ENCODE measurements around the gene SPINK8. TPM values are rescaled to one million over a fixed set of nuclear protein-coding genes. Genes with fewer than 3 reads are reported as not detected.

SPINK8 gene
- total RNA-seq, 2 donors from 2014 or later, result not detected

GRCh38 chr3:48285675-48286074, 47.8 kb downstream of the SPINK8 start:
- no peak for DNase-seq
- no peaks in the 10 kb centered on the region for H3K27me3 ChIP-seq (ENCODE audit: control insufficient read depth, insufficient read depth, low read length, poor library complexity, severe bottlenecking)

DNA sequence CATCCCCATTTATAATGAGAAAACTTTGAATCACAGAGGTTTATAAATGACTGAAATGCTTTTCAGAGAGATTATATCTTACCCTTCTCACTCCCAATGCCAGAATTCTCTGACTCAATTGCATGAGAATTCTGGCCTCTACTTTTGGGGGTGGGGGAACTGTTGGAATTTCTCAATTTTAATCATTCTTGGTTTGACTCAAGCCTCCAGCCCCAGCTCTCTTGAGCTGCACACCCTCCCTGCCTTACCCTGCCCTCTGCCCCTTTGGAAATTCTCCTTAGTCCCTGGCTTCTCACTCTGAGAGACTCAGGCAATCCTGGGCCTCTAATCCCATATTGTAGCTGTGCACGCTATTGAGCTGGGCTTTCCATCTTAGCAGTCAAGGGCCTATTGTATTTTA, 48.3 kb downstream of the SPINK8 start:
- H3K27ac ChIP-seq (ENCODE audit: low read depth, low read length), result no peak overlapping the region
- H3K27me3 Mint-ChIP-seq (ENCODE audit: insufficient read depth), result no peaks in the 10 kb centered on the region
- H3K27ac Mint-ChIP-seq, result no peak overlapping the region
- peaks cover 11% of the 10 kb centered on the region for H3K9me3 Mint-ChIP-seq
- TF ChIP-seq, protein P1, sequence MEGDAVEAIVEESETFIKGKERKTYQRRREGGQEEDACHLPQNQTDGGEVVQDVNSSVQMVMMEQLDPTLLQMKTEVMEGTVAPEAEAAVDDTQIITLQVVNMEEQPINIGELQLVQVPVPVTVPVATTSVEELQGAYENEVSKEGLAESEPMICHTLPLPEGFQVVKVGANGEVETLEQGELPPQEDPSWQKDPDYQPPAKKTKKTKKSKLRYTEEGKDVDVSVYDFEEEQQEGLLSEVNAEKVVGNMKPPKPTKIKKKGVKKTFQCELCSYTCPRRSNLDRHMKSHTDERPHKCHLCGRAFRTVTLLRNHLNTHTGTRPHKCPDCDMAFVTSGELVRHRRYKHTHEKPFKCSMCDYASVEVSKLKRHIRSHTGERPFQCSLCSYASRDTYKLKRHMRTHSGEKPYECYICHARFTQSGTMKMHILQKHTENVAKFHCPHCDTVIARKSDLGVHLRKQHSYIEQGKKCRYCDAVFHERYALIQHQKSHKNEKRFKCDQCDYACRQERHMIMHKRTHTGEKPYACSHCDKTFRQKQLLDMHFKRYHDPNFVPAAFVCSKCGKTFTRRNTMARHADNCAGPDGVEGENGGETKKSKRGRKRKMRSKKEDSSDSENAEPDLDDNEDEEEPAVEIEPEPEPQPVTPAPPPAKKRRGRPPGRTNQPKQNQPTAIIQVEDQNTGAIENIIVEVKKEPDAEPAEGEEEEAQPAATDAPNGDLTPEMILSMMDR (conservative IDR thresholded peaks at IDR 0.05), result no peak
- peaks cover 3% of the 10 kb centered on the region for H3K4me1 Mint-ChIP-seq
- H3K4me3 ChIP-seq (ENCODE audit: low read length), result no peak overlapping the region
- no peak overlapping the region for H3K9ac ChIP-seq (ENCODE audit: extremely low read depth, low read length, poor library complexity, severe bottlenecking)
- peaks cover 17% of the 10 kb centered on the region for H3K36me3 Mint-ChIP-seq (ENCODE audit: low read depth)
- peaks cover 3% of the 10 kb centered on the region for H3K36me3 ChIP-seq (ENCODE audit: control insufficient read depth, insufficient read depth, low read length)
- H3K4me1 ChIP-seq (ENCODE audit: control insufficient read depth, insufficient read depth, low read length), result no peaks in the 10 kb centered on the region
- no peaks in the 10 kb centered on the region for H3K27me3 ChIP-seq (ENCODE audit: control insufficient read depth, insufficient read depth, low read length, poor library complexity, severe bottlenecking)
- DNase-seq, result no peak
- H3K4me3 Mint-ChIP-seq, result no peak overlapping the region
- peaks cover 8% of the 10 kb centered on the region for H3K9me3 ChIP-seq (ENCODE audit: control insufficient read depth, low read length)
- WGBS, 2 experiments (ENCODE audit: insufficient coverage in 1 of 2, insufficient read length in 1 of 2), result 89% methylated on average over 1 of the region's 1 CpG; no CpG with 5 or more reads in 1 of the 2 experiments

More at GRCh38 chr3:48285675-48286074, 47.8 kb downstream of the SPINK8 start:
- H3K27ac ChIP-seq (ENCODE audit: low read depth, low read length), result no peak overlapping the region
- Mint-ChIP-seq H3K4me3 (no peak overlapping the region), H3K27me3 (ENCODE audit: insufficient read depth) (no peaks in the 10 kb centered on the region), H3K9me3 (peaks cover 11% of the 10 kb centered on the region), H3K4me1 (peaks cover 3% of the 10 kb centered on the region), H3K27ac (no peak overlapping the region), H3K36me3 (ENCODE audit: low read depth) (peaks cover 20% of the 10 kb centered on the region)
- H3K4me1 ChIP-seq (ENCODE audit: control insufficient read depth, insufficient read depth, low read length), result no peaks in the 10 kb centered on the region
- TF ChIP-seq, protein P1 (conservative IDR thresholded peaks at IDR 0.05), result no peak
- H3K9ac ChIP-seq (ENCODE audit: extremely low read depth, low read length, poor library complexity, severe bottlenecking), result no peak overlapping the region
- no peak overlapping the region for H3K4me3 ChIP-seq (ENCODE audit: low read length)
- peaks cover 11% of the 10 kb centered on the region for H3K9me3 ChIP-seq (ENCODE audit: control insufficient read depth, low read length)
- 100% methylated on average over 1 of the region's 1 CpG; no CpG with 5 or more reads in 1 of the 2 experiments for WGBS, 2 experiments (ENCODE audit: insufficient coverage in 1 of 2, insufficient read length in 1 of 2)
- peaks cover 3% of the 10 kb centered on the region for H3K36me3 ChIP-seq (ENCODE audit: control insufficient read depth, insufficient read depth, low read length)

DNA sequence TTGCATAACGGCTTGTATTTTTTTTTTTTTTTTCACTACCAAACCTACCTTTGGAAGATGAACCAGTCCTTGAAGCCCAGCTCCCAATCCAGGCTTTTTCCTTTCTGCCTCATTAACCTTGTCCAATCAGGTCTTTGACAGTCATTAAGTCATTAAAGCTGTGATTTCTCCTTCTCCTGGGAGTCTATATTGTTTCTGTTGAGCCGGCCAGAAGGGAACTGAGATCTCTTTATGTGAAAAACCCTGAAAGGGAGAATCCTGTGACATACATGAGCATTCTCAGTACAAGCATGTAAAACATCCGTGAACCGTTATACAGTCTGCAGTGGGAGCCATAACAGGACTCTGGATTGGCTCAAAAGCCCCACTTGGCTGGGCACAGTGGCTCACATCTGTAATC, 52.6 kb downstream of the SPINK8 start:
- WGBS, 2 experiments (ENCODE audit: insufficient coverage in 1 of 2, insufficient read length in 1 of 2), result 96% methylated on average over 4 of the region's 4 CpGs
- no peak overlapping the region for H3K4me3 ChIP-seq (ENCODE audit: low read length)

More for the DNA sequence above, 52.6 kb downstream of the SPINK8 start:
- Histone ChIP-seq H3K27ac (ENCODE audit: low read depth, low read length) (no peak overlapping the region), H3K4me1 (ENCODE audit: control insufficient read depth, insufficient read depth, low read length) (peaks cover 11% of the 10 kb centered on the region), H3K27me3 (ENCODE audit: control insufficient read depth, insufficient read depth, low read length, poor library complexity, severe bottlenecking) (no peaks in the 10 kb centered on the region), H3K9ac (ENCODE audit: extremely low read depth, low read length, poor library complexity, severe bottlenecking) (no peak overlapping the region), H3K36me3 (ENCODE audit: control insufficient read depth, insufficient read depth, low read length) (no peaks in the 10 kb centered on the region), H3K9me3 (ENCODE audit: control insufficient read depth, low read length) (no peaks in the 10 kb centered on the region)
- Mint-ChIP-seq H3K4me3 (no peak overlapping the region), H3K27ac (no peak overlapping the region), H3K36me3 (ENCODE audit: low read depth) (peaks cover 2% of the 10 kb centered on the region), H3K4me1 (peaks cover 17% of the 10 kb centered on the region), H3K27me3 (ENCODE audit: insufficient read depth) (no peaks in the 10 kb centered on the region), H3K9me3 (no peaks in the 10 kb centered on the region)
- no peak for DNase-seq
- TF ChIP-seq, protein P1 (conservative IDR thresholded peaks at IDR 0.05), result no peak

Data from endodermal cell (in vitro differentiated cells).